HEK293 (cell line): Measurements from ENCODE around the gene INO80E.

ENCODE experiments used
- AEBP2 ChIP-seq: fragments of 450-650 bp; formaldehyde crosslinking; IDR thresholded peaks from 2 replicates; pipeline ENCODE4 v1.5.1; 2016; ENCODE audit warnings: missing biosample characterization, missing genetic modification characterization, borderline replicate concordance
- TRIM28 ChIP-seq: IDR thresholded peaks from 2 replicates; pipeline ENCODE4 v1.6.1; 2011; ENCODE audit warnings: low read length, control low read depth, borderline replicate concordance
- ZNF112 ChIP-seq: fragments of 450-650 bp; formaldehyde crosslinking; IDR thresholded peaks from 2 replicates; pipeline ENCODE4 v1.5.0; 2017; ENCODE audit warnings: missing biosample characterization, missing genetic modification characterization
- ZNF140 ChIP-seq: fragments of 450-650 bp; formaldehyde crosslinking; IDR thresholded peaks from 2 replicates; pipeline ENCODE4 v1.5.1; 2016; ENCODE audit warnings: missing biosample characterization, missing genetic modification characterization
- ZNF274 ChIP-seq, 2 experiments: fragments of 200-500 bp in 1 of 2; fragments of 450-650 bp in 1 of 2; sonication (Bioruptor generic) in 1 of 2; formaldehyde crosslinking in 1 of 2; IDR thresholded peaks; 2 replicates each; pipeline versions ENCODE4 v1.5.1 to v1.6.1; 2014 to 2016; ENCODE audit warnings: borderline replicate concordance in 1 of 2, inconsistent platforms in 1 of 2, low read length in 1 of 2, missing biosample characterization in 1 of 2, missing genetic modification characterization in 1 of 2
- TF ChIP-seq, protein P1 (sequence below): fragments of 450-650 bp; formaldehyde crosslinking; IDR thresholded peaks from 2 replicates; pipeline ENCODE4 v1.5.1; 2016; ENCODE audit warnings: missing biosample characterization, missing genetic modification characterization
- TF ChIP-seq, protein P2 (sequence below): IDR thresholded peaks from 2 replicates; pipeline ENCODE4 v1.6.1; 2011; ENCODE audit warnings: mild to moderate bottlenecking, low read depth, low read length, borderline replicate concordance
- TF ChIP-seq, protein P3 (sequence below): fragments of 450-650 bp; formaldehyde crosslinking; IDR thresholded peaks from 2 replicates; pipeline ENCODE4 v1.5.1; 2016; ENCODE audit warnings: missing biosample characterization, missing genetic modification characterization

GRCh38 chr16:29987371-29988085 lies 8.5 kb upstream of the INO80E start:
- TF ChIP-seq, protein P1, sequence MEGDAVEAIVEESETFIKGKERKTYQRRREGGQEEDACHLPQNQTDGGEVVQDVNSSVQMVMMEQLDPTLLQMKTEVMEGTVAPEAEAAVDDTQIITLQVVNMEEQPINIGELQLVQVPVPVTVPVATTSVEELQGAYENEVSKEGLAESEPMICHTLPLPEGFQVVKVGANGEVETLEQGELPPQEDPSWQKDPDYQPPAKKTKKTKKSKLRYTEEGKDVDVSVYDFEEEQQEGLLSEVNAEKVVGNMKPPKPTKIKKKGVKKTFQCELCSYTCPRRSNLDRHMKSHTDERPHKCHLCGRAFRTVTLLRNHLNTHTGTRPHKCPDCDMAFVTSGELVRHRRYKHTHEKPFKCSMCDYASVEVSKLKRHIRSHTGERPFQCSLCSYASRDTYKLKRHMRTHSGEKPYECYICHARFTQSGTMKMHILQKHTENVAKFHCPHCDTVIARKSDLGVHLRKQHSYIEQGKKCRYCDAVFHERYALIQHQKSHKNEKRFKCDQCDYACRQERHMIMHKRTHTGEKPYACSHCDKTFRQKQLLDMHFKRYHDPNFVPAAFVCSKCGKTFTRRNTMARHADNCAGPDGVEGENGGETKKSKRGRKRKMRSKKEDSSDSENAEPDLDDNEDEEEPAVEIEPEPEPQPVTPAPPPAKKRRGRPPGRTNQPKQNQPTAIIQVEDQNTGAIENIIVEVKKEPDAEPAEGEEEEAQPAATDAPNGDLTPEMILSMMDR: no peak
- TF ChIP-seq ZNF112 (no peak), ZNF274 (IDR thresholded peaks at IDR 0.05; ENCODE audit: low read length) (no peak), ZNF274 (tag by site-specific recombination; IDR thresholded peaks at IDR 0.05; ENCODE audit: borderline replicate concordance) (no peak), ZNF140 (tag by site-specific recombination) (no peak), AEBP2 (tag by site-specific recombination) (no peak), TRIM28 (no peak)
- TF ChIP-seq, protein P2, sequence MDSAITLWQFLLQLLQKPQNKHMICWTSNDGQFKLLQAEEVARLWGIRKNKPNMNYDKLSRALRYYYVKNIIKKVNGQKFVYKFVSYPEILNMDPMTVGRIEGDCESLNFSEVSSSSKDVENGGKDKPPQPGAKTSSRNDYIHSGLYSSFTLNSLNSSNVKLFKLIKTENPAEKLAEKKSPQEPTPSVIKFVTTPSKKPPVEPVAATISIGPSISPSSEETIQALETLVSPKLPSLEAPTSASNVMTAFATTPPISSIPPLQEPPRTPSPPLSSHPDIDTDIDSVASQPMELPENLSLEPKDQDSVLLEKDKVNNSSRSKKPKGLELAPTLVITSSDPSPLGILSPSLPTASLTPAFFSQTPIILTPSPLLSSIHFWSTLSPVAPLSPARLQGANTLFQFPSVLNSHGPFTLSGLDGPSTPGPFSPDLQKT: no peak
- TF ChIP-seq, protein P3, sequence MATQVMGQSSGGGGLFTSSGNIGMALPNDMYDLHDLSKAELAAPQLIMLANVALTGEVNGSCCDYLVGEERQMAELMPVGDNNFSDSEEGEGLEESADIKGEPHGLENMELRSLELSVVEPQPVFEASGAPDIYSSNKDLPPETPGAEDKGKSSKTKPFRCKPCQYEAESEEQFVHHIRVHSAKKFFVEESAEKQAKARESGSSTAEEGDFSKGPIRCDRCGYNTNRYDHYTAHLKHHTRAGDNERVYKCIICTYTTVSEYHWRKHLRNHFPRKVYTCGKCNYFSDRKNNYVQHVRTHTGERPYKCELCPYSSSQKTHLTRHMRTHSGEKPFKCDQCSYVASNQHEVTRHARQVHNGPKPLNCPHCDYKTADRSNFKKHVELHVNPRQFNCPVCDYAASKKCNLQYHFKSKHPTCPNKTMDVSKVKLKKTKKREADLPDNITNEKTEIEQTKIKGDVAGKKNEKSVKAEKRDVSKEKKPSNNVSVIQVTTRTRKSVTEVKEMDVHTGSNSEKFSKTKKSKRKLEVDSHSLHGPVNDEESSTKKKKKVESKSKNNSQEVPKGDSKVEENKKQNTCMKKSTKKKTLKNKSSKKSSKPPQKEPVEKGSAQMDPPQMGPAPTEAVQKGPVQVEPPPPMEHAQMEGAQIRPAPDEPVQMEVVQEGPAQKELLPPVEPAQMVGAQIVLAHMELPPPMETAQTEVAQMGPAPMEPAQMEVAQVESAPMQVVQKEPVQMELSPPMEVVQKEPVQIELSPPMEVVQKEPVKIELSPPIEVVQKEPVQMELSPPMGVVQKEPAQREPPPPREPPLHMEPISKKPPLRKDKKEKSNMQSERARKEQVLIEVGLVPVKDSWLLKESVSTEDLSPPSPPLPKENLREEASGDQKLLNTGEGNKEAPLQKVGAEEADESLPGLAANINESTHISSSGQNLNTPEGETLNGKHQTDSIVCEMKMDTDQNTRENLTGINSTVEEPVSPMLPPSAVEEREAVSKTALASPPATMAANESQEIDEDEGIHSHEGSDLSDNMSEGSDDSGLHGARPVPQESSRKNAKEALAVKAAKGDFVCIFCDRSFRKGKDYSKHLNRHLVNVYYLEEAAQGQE (tag by site-specific recombination): no peak
